Neural cell (in vitro differentiated cells): ENCODE data around the gene CD6. TPM values are rescaled to one million over a fixed set of nuclear protein-coding genes. Genes with fewer than 3 reads are reported as not detected.

Experiments
- H2AFZ ChIP-seq: fragments of 200-600, 300-800 bp; sonication (generic), shearing (Covaris generic); 2 replicates; pipeline ENCODE4 v1.6.0; 2014; ENCODE audit warnings: low read depth, mild to moderate bottlenecking, antibody characterized with exemption, low read length, moderate library complexity
- H3F3A ChIP-seq: fragments of 200-600 bp; shearing (Covaris generic); 2 replicates; pipeline ENCODE4 v1.6.1; 2016; ENCODE audit warnings: mild to moderate bottlenecking, moderate library complexity, mixed read lengths, antibody characterized with exemption, low read length; ENCODE audit not compliant: insufficient read depth, poor library complexity, severe bottlenecking
- H3K27ac ChIP-seq: fragments of 200-600, 300-800 bp; sonication (generic), shearing (Covaris generic); 2 replicates; pipeline ENCODE4 v1.5.1; 2014; ENCODE audit warnings: mild to moderate bottlenecking, low read length, moderate library complexity
- H3K27me3 ChIP-seq: fragments of 300-800, 200-600 bp; sonication (generic), shearing (Covaris generic); 2 replicates; pipeline ENCODE4 v1.6.0; 2014; ENCODE audit warnings: mild to moderate bottlenecking, low read depth, low read length, moderate library complexity; ENCODE audit not compliant: insufficient read depth
- H3K36me3 ChIP-seq: fragments of 300-800, 200-600 bp; sonication (generic), shearing (Covaris generic); 2 replicates; pipeline ENCODE4 v1.5.1; 2014; ENCODE audit warnings: mild to moderate bottlenecking, antibody characterized with exemption, low read length, moderate library complexity; ENCODE audit not compliant: insufficient read depth
- H3K4me2 ChIP-seq: fragments of 300-800, 200-600 bp; sonication (generic), shearing (Covaris generic); 2 replicates; pipeline ENCODE4 v1.6.0; 2014; ENCODE audit warnings: mild to moderate bottlenecking, low read length
- H3K4me3 ChIP-seq: fragments of 300-800, 200-600 bp; sonication (generic), shearing (Covaris generic); 2 replicates; pipeline ENCODE4 v1.5.1; 2014; ENCODE audit warnings: mild to moderate bottlenecking, low read length, moderate library complexity
- H3K79me2 ChIP-seq: fragments of 200-600 bp; shearing (Covaris generic); replicated peaks from 2 replicates; pipeline ENCODE4 v1.6.0; 2014; ENCODE audit warnings: mild to moderate bottlenecking, low read length, moderate library complexity; ENCODE audit not compliant: insufficient read depth
- H3K9ac ChIP-seq: fragments of 300-800, 200-600 bp; sonication (generic), shearing (Covaris generic); 2 replicates; pipeline ENCODE4 v1.6.1; 2016; ENCODE audit warnings: mild to moderate bottlenecking, low read length, mixed read lengths
- H3K9me2 ChIP-seq: fragments of 200-600 bp; shearing (Covaris generic); 2 replicates; pipeline ENCODE4 v1.6.1; 2016; ENCODE audit warnings: mild to moderate bottlenecking, low read length, mixed read lengths; ENCODE audit not compliant: insufficient read depth
- H3K9me3 ChIP-seq: fragments of 200-600, 300-800 bp; sonication (generic), shearing (Covaris generic); 2 replicates; pipeline ENCODE4 v1.6.1; 2016; ENCODE audit warnings: mild to moderate bottlenecking, mixed run types, low read length, moderate library complexity, mixed read lengths
- H4K20me1 ChIP-seq: fragments of 200-600 bp; shearing (Covaris generic); 2 replicates; pipeline ENCODE4 v1.6.1; 2016; ENCODE audit warnings: mild to moderate bottlenecking, mixed run types; ENCODE audit not compliant: insufficient read depth
- EP300 ChIP-seq: fragments of 450-650 bp; conservative IDR thresholded peaks from 2 replicates; pipeline ENCODE4 v1.6.1; 2014; ENCODE audit warnings: antibody characterized with exemption, mild to moderate bottlenecking, moderate library complexity; ENCODE audit not compliant: poor library complexity, severe bottlenecking
- EZH2 ChIP-seq: fragments of 200-600, 300-800 bp; shearing (Covaris generic), sonication (generic); IDR thresholded peaks from 2 replicates; pipeline ENCODE4 v1.6.1; 2014; ENCODE audit warnings: antibody characterized with exemption, low read length, borderline replicate concordance, mild to moderate bottlenecking; ENCODE audit not compliant: insufficient read depth, poor library complexity, severe bottlenecking
- MXI1 ChIP-seq: fragments of 450-650 bp; conservative IDR thresholded peaks from 2 replicates; pipeline ENCODE4 v1.6.1; 2014; ENCODE audit warnings: antibody characterized with exemption, mild to moderate bottlenecking; ENCODE audit not compliant: poor library complexity, severe bottlenecking
- POLR2AphosphoS5 ChIP-seq: IDR thresholded peaks from 2 replicates; pipeline ENCODE4 v1.6.1; 2012
- RAD21 ChIP-seq: fragments of 450-650 bp; conservative IDR thresholded peaks from 2 replicates; pipeline ENCODE4 v1.6.1; 2014; ENCODE audit warnings: antibody characterized with exemption, mild to moderate bottlenecking, moderate library complexity
- REST ChIP-seq: IDR thresholded peaks from 2 replicates; pipeline ENCODE4 v1.6.1; 2012; ENCODE audit warnings: borderline replicate concordance
- SMC3 ChIP-seq: fragments of 450-650 bp; conservative IDR thresholded peaks from 2 replicates; pipeline ENCODE4 v1.6.1; 2014; ENCODE audit warnings: antibody characterized with exemption, mild to moderate bottlenecking, moderate library complexity; ENCODE audit not compliant: poor library complexity
- TAF1 ChIP-seq: IDR thresholded peaks from 2 replicates; pipeline ENCODE4 v1.6.1; 2012; ENCODE audit warnings: low read depth
- polyA plus RNA-seq: library from polyadenylated mRNA; depleted of rRNA; stranded (reverse); fragments of >200 nt; gene quantifications from 2 replicates; pipeline ENCODE4 v1.2.3, GENCODE V29; 2014

Gene CD6
- polyA plus RNA-seq, 1 donor from 2014 or later = not detected

- Histone ChIP-seq H3K9me3 (no peaks in the 10 kb centered on the region), H3K27ac (no peak overlapping the region), H3K4me2 (no peak overlapping the region), H3K27me3 (no peaks in the 10 kb centered on the region), H2AFZ (no peak overlapping the region), H4K20me1 (no peaks in the 10 kb centered on the region), H3K79me2 (no peaks in the 10 kb centered on the region), H3K9ac (no peak overlapping the region), H3F3A (no peaks in the 10 kb centered on the region), H3K36me3 (no peaks in the 10 kb centered on the region), H3K4me3 (no peak overlapping the region), H3K9me2 (no peaks in the 10 kb centered on the region)
- TF ChIP-seq RAD21 = no peak
- TF ChIP-seq REST = no peak
- TF ChIP-seq POLR2AphosphoS5 = no peak
- no peak for TF ChIP-seq TAF1
- TF ChIP-seq SMC3 = no peak
Measured at GRCh38 chr11:61034111-61034510, 62.6 kb downstream of the CD6 start.

- H3K9me3 ChIP-seq = no peaks in the 10 kb centered on the region
- no peaks in the 10 kb centered on the region for H3K36me3 ChIP-seq
- H3K4me2 ChIP-seq = no peak overlapping the region
- H3F3A ChIP-seq = no peaks in the 10 kb centered on the region
- no peaks in the 10 kb centered on the region for H3K79me2 ChIP-seq
- no peaks in the 10 kb centered on the region for H4K20me1 ChIP-seq
- no peaks in the 10 kb centered on the region for H3K9me2 ChIP-seq
- H3K27me3 ChIP-seq = no peaks in the 10 kb centered on the region
- H3K27ac ChIP-seq = no peak overlapping the region
- TF ChIP-seq REST = no peak
- no peak overlapping the region for H3K9ac ChIP-seq
- no peak overlapping the region for H2AFZ ChIP-seq
- H3K4me3 ChIP-seq = no peak overlapping the region
Measured at GRCh38 chr11:61034704-61035525, 63.4 kb downstream of the CD6 start.

- H3K4me3 ChIP-seq = no peak overlapping the region
- H3K9me3 ChIP-seq = no peaks in the 10 kb centered on the region
- H3F3A ChIP-seq = no peaks in the 10 kb centered on the region
- no peak overlapping the region for H2AFZ ChIP-seq
- H4K20me1 ChIP-seq = no peaks in the 10 kb centered on the region
- no peak overlapping the region for H3K4me2 ChIP-seq
- no peaks in the 10 kb centered on the region for H3K79me2 ChIP-seq
- H3K9ac ChIP-seq = no peak overlapping the region
- H3K9me2 ChIP-seq = no peaks in the 10 kb centered on the region
- H3K27ac ChIP-seq = no peak overlapping the region
- H3K27me3 ChIP-seq = no peaks in the 10 kb centered on the region
- H3K36me3 ChIP-seq = no peaks in the 10 kb centered on the region
- no peak for TF ChIP-seq REST
- TF ChIP-seq POLR2AphosphoS5 = no peak
- TF ChIP-seq EP300 = no peak
- no peak for TF ChIP-seq EZH2
- TF ChIP-seq SMC3 = no peak
- no peak for TF ChIP-seq MXI1
- no peak for TF ChIP-seq TAF1
- TF ChIP-seq RAD21 = no peak
Measured at GRCh38 chr11:61035526-61035835, 64.0 kb downstream of the CD6 start.
